GM18499 (cell line): ENCODE data around the gene BDNF.
"Not testable (repeated sequence)": the region's sequence is repeated elsewhere in the genome, so short reads cannot be mapped to it uniquely, and the experiment has no call there.

ENCODE experiments used
- ATAC-seq: cut with Tn5 transposase; IDR thresholded peaks from one replicate; pipeline ENCODE4 v1.9.1; 2021; ENCODE audit warnings: moderate number of reproducible peaks; ENCODE audit not compliant: insufficient read depth, unreplicated experiment

The BDNF gene

GRCh38 chr11:27673979-27674663 is 26.1 kb downstream of the BDNF start:
- ATAC-seq: no peak

- ATAC-seq: no peak
These were observed 27.3 kb downstream of the BDNF start for GRCh38 chr11:27672836-27673464.

GRCh38 chr11:27665508-27666101 is 34.6 kb downstream of the BDNF start:
- not testable (repeated sequence) for ATAC-seq

GRCh38 chr11:27663326-27663725 is 36.9 kb downstream of the BDNF start:
- no peak for ATAC-seq

GRCh38 chr11:27660171-27660570 is 40.1 kb downstream of the BDNF start:
- no peak for ATAC-seq

GRCh38 chr11:27658535-27659236 is 41.6 kb downstream of the BDNF start:
- no peak for ATAC-seq

GRCh38 chr11:27656806-27657483 is 43.3 kb downstream of the BDNF start:
- no peak for ATAC-seq

- no peak for ATAC-seq
These were observed 43.9 kb downstream of the BDNF start for GRCh38 chr11:27656320-27656719.

GRCh38 chr11:27653990-27654758 is 46.1 kb downstream of the BDNF start:
- ATAC-seq: no peak

- ATAC-seq: no peak
These were observed 48.5 kb downstream of the BDNF start for GRCh38 chr11:27651711-27652110.

GRCh38 chr11:27650988-27651387 is 49.3 kb downstream of the BDNF start:
- no peak for ATAC-seq

- no peak for ATAC-seq
These were observed 50.5 kb downstream of the BDNF start for GRCh38 chr11:27649800-27650199.

- ATAC-seq: no peak
These were observed 51.4 kb downstream of the BDNF start for GRCh38 chr11:27648840-27649239.

GRCh38 chr11:27646051-27646818 is 54.0 kb downstream of the BDNF start:
- ATAC-seq: no peak

GRCh38 chr11:27642954-27643353 is 57.3 kb downstream of the BDNF start:
- no peak for ATAC-seq

GRCh38 chr11:27640954-27641353 is 59.3 kb downstream of the BDNF start:
- no peak for ATAC-seq

GRCh38 chr11:27635567-27636037 is 64.7 kb downstream of the BDNF start:
- ATAC-seq: no peak

GRCh38 chr11:27634776-27635175 is 65.5 kb downstream of the BDNF start:
- ATAC-seq: not testable (repeated sequence)

- ATAC-seq: not testable (repeated sequence)
These were observed 66.0 kb downstream of the BDNF start for GRCh38 chr11:27634282-27634681.
